GM23248 (cell line): Measurements from ENCODE around the gene PDGFRB. TPM values are rescaled to one million over a fixed set of nuclear protein-coding genes. Genes with fewer than 3 reads are reported as not detected.

Experiments used
- DNase-seq: peaks from one replicate; pipeline ENCODE4 v3.0.0-alpha.2; 2015
- H2AFZ ChIP-seq: fragments of 200-600 bp; sonication (generic); 2 replicates; pipeline ENCODE4 v1.6.1; 2016; ENCODE audit warnings: antibody characterized with exemption
- H3F3A ChIP-seq: fragments of 200-600 bp; sonication (generic); 2 replicates; pipeline ENCODE4 v1.6.1; 2016; ENCODE audit warnings: mild to moderate bottlenecking, antibody characterized with exemption, mixed run types; ENCODE audit not compliant: insufficient read depth
- H3K27ac ChIP-seq: fragments of 200-600 bp; sonication (generic); 2 replicates; pipeline ENCODE4 v1.5.1; 2016; ENCODE audit warnings: mild to moderate bottlenecking
- H3K27me3 ChIP-seq: fragments of 200-600 bp; sonication (generic); replicated peaks from 2 replicates; pipeline ENCODE4 v1.6.1; 2016; ENCODE audit warnings: mild to moderate bottlenecking; ENCODE audit not compliant: insufficient read depth
- H3K36me3 ChIP-seq: fragments of 200-600 bp; sonication (generic); 2 replicates; pipeline ENCODE4 v1.6.1; 2016; ENCODE audit warnings: low read depth, mild to moderate bottlenecking
- H3K4me1 ChIP-seq: fragments of 200-600 bp; sonication (generic); 2 replicates; pipeline ENCODE4 v1.6.1; 2016; ENCODE audit warnings: mild to moderate bottlenecking; ENCODE audit not compliant: insufficient read depth
- H3K4me2 ChIP-seq: fragments of 200-600 bp; sonication (generic); one replicate; pipeline ENCODE4 v1.6.1; 2016; ENCODE audit warnings: mild to moderate bottlenecking; ENCODE audit not compliant: unreplicated experiment
- H3K4me3 ChIP-seq: fragments of 200-600 bp; sonication (generic); 2 replicates; pipeline ENCODE4 v1.5.1; 2016; ENCODE audit warnings: mild to moderate bottlenecking
- H3K79me2 ChIP-seq: fragments of 200-600 bp; sonication (generic); 2 replicates; pipeline ENCODE4 v1.6.1; 2016; ENCODE audit warnings: mild to moderate bottlenecking; ENCODE audit not compliant: insufficient read depth
- H3K9ac ChIP-seq: fragments of 200-600 bp; sonication (generic); 2 replicates; pipeline ENCODE4 v1.6.1; 2016; ENCODE audit warnings: mild to moderate bottlenecking
- H3K9me2 ChIP-seq: fragments of 200-600 bp; sonication (generic); 2 replicates; pipeline ENCODE4 v1.6.1; 2016; ENCODE audit warnings: mixed run types, mild to moderate bottlenecking, moderate library complexity; ENCODE audit not compliant: insufficient read depth
- H3K9me3 ChIP-seq: fragments of 200-600 bp; sonication (generic); one replicate; pipeline ENCODE4 v1.6.1; 2017; ENCODE audit warnings: low read depth
- H4K20me1 ChIP-seq: fragments of 200-600 bp; sonication (generic); 2 replicates; pipeline ENCODE4 v1.6.0; 2016; ENCODE audit not compliant: insufficient read depth
- EZH2 ChIP-seq: fragments of 200-600 bp; sonication (generic); IDR thresholded peaks from 2 replicates; pipeline ENCODE4 v1.6.1; 2018; ENCODE audit warnings: antibody characterized with exemption, mild to moderate bottlenecking; ENCODE audit not compliant: insufficient read depth, poor library complexity, severe bottlenecking
- EZH2phosphoT487 ChIP-seq: fragments of 200-600 bp; sonication (generic); IDR thresholded peaks from 2 replicates; pipeline ENCODE4 v1.6.1; 2018; ENCODE audit warnings: antibody characterized with exemption, moderate library complexity, mild to moderate bottlenecking, low read depth; ENCODE audit not compliant: insufficient read depth
- WGBS, 2 experiments: methylation state at CpG; one replicate each; pipeline ENCODE4 v1.1.6; 2015 to 2017; ENCODE audit warnings: low lambda C conversion rate in 2 of 2, low coverage in 1 of 2; ENCODE audit errors: missing lambda C conversion rate in 2 of 2; 5-methylcytosine and 5-hydroxymethylcytosine counted together
- in situ Hi-C: fragments of 300-500 bp; cut with MboI; formaldehyde crosslinking; loops from 2 replicates; pipeline ENCODE4 v1.15.0; 2020
- polyA plus RNA-seq: library from polyadenylated mRNA; unstranded; fragments of >200 nt; fragmentation: Nextera tagmentation; extraction: Ambion mirVana; gene quantifications from 2 replicates; pipeline ENCODE4 v1.2.1, GENCODE V29; 2016
- total RNA-seq: library from RNA; depleted of rRNA; stranded (reverse); fragments of >200 nt; shearing (Covaris generic); gene quantifications from 2 replicates; pipeline ENCODE4 v1.2.3, GENCODE V29; 2014

The PDGFRB gene
- total and polyA plus RNA-seq, 2 experiments from 2014 or later: 155 to 205 TPM

DNA sequence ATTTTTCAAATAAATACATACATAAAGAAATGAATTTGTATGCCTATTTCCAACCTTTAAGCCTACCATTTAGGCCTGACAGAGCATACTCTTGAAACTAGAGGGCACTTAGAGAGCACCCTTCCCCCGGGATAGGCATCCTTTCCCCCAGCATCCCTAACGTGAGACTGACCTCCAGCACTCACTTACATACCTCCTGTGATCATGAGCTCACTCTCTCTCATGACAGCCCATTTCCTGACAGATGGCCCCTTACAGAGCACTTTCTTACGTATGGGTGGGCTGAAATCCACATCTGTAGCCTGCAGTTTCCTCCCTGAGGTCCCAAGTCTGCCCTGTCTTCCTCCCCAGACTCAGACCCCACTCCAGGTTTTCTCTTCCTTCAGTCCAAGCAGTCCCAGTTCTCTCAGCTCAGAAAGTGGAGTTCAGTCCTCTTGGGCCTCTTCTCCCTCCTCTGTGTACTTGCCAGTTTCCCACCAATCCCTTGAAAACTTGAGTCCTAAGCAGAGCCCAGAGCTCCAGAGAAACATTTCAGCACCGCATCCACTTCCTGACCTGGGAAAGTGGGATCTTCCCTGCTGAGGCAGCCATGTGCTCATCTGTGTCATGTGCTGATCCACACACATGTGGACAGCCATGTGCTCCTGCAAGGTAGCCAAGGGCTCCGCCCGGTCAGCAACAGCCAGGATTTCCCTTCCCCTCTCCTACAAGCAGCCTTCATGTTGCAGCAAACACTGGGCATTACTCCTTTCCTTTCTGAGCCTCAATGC lies 8.8 kb upstream of the PDGFRB start:
- peak; percentile 45 for DNase-seq

GRCh38 chr5:150163547-150164059 lies 8.0 kb upstream of the PDGFRB start:
- peak; percentile 65 for DNase-seq
- Histone ChIP-seq H3K36me3 (no peaks in the 10 kb centered on the region), H3K9me3 (no peaks in the 10 kb centered on the region), H3K9me2 (no peaks in the 10 kb centered on the region), H2AFZ (0 out of 2 replicates have a peak overlapping the region, but pooled peaks have one; percentile 44), H3K27ac (no peak overlapping the region), H3K4me1 (peaks cover 34% of the 10 kb centered on the region), H3F3A (peaks cover 26% of the 10 kb centered on the region), H4K20me1 (no peaks in the 10 kb centered on the region), H3K9ac (no peak overlapping the region), H3K27me3 (no peaks in the 10 kb centered on the region), H3K79me2 (no peaks in the 10 kb centered on the region), H3K4me2 (no peak overlapping the region), H3K4me3 (no peak overlapping the region)
- in situ Hi-C loops: no loop called here
- TF ChIP-seq EZH2 (no peak), EZH2phosphoT487 (no peak)
- WGBS, 2 experiments: 24% methylated on average over 13 of the region's 13 CpGs

More for the DNA sequence above, 8.8 kb upstream of the PDGFRB start:
- Histone ChIP-seq H3K27ac (no peak overlapping the region), H3K27me3 (0 out of 2 replicates have a peak, but pooled peaks cover 1% of the 10 kb centered on the region), H3K9ac (0 out of 2 replicates have a peak overlapping the region, but pooled peaks have one; percentile 17), H3K4me2 (no peak overlapping the region), H3K4me1 (peaks cover 26% of the 10 kb centered on the region), H4K20me1 (no peaks in the 10 kb centered on the region), H3K9me2 (no peaks in the 10 kb centered on the region), H3K36me3 (no peaks in the 10 kb centered on the region), H3K79me2 (no peaks in the 10 kb centered on the region), H2AFZ (peak overlapping the region; percentile 41; the same call in 1 of the 2 replicates), H3F3A (peaks cover 18% of the 10 kb centered on the region), H3K4me3 (no peak overlapping the region), H3K9me3 (no peaks in the 10 kb centered on the region)
- 35 to 36% methylated on average over 6 of the region's 6 CpGs for WGBS, 2 experiments
- TF ChIP-seq EZH2 (no peak), EZH2phosphoT487 (no peak)
- in situ Hi-C loops: no loop called here

- H3K27me3 ChIP-seq: no peaks in the 10 kb centered on the region
- peaks cover 31% of the 10 kb centered on the region for H3F3A ChIP-seq
- H2AFZ ChIP-seq: no peak overlapping the region
- no peaks in the 10 kb centered on the region for H3K36me3 ChIP-seq
- H3K9me3 ChIP-seq: no peaks in the 10 kb centered on the region
- no peak overlapping the region for H3K9ac ChIP-seq
- no peak for DNase-seq
- 34 to 55% methylated on average over 2 to 3 of the region's 3 CpGs for WGBS, 2 experiments
- peaks cover 40% of the 10 kb centered on the region for H3K4me1 ChIP-seq
- no peak overlapping the region for H3K27ac ChIP-seq
- no peaks in the 10 kb centered on the region for H4K20me1 ChIP-seq
- TF ChIP-seq EZH2phosphoT487 (no peak), EZH2 (no peak)
- H3K9me2 ChIP-seq: no peaks in the 10 kb centered on the region
- in situ Hi-C loops: no loop called here
- H3K79me2 ChIP-seq: no peaks in the 10 kb centered on the region
- no peak overlapping the region for H3K4me2 ChIP-seq
- H3K4me3 ChIP-seq: no peak overlapping the region
These were observed 7.4 kb upstream of the PDGFRB start for GRCh38 chr5:150163035-150163434.

GRCh38 chr5:150162142-150162513 lies 6.5 kb upstream of the PDGFRB start:
- Histone ChIP-seq H3K79me2 (no peaks in the 10 kb centered on the region), H3K9me2 (no peaks in the 10 kb centered on the region), H4K20me1 (no peaks in the 10 kb centered on the region), H3K9ac (no peak overlapping the region), H3K4me2 (no peak overlapping the region), H2AFZ (no peak overlapping the region), H3K4me1 (peaks cover 47% of the 10 kb centered on the region), H3K9me3 (no peaks in the 10 kb centered on the region), H3K27me3 (no peaks in the 10 kb centered on the region), H3K4me3 (no peak overlapping the region), H3K36me3 (no peaks in the 10 kb centered on the region), H3F3A (peaks cover 37% of the 10 kb centered on the region), H3K27ac (no peak overlapping the region)
- 89 to 97% methylated on average over 3 of the region's 3 CpGs for WGBS, 2 experiments
- DNase-seq: no peak
- TF ChIP-seq EZH2: no peak
- TF ChIP-seq EZH2phosphoT487: no peak
- in situ Hi-C loops: no loop called here
